HG03460 (cell line): ENCODE results near the gene CHST13.

Experiments used
- ATAC-seq: cut with Tn5 transposase; IDR thresholded peaks from one replicate; pipeline ENCODE4 v1.9.1; 2021; ENCODE audit not compliant: unreplicated experiment

Gene CHST13, protein sequence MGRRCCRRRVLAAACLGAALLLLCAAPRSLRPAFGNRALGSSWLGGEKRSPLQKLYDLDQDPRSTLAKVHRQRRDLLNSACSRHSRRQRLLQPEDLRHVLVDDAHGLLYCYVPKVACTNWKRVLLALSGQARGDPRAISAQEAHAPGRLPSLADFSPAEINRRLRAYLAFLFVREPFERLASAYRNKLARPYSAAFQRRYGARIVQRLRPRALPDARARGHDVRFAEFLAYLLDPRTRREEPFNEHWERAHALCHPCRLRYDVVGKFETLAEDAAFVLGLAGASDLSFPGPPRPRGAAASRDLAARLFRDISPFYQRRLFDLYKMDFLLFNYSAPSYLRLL

DNA sequence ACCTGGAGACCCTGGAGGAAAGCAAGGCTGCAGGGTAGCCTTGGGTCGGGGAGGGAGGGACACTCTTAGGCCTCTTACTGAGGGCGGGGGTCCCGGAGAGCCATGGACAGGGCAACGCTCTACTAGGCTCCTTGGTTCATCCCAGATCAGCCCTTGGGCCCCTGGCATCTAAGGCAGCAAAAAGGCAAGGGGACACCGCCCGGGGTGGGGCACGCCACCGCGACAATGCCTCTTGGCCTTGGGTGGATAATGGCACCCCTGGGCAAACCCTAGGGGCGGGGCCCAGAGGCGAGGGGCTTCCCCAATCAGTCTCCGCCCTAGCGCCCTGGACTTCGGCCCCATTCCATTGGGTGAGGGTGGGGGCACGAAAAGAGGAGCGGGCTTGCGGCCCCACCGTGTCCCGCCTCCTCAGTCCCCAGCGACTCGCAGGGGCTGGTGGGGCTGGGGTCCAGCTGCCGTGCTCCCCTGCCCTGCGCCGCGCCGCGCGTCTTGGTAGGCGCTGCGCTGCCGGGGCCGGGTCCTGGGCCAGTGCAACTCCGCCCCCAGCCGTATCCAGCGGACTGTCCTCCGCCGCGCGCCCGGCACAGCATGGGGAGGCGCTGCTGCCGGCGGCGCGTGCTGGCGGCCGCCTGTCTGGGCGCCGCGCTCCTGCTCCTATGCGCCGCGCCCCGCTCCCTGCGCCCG is at the start of gene CHST13:
CHST13 (plus strand) TSS at position 411 of the 684 bp plus-strand sequence; CDS start at position 589, 178 bp downstream.
- no peak for ATAC-seq

DNA sequence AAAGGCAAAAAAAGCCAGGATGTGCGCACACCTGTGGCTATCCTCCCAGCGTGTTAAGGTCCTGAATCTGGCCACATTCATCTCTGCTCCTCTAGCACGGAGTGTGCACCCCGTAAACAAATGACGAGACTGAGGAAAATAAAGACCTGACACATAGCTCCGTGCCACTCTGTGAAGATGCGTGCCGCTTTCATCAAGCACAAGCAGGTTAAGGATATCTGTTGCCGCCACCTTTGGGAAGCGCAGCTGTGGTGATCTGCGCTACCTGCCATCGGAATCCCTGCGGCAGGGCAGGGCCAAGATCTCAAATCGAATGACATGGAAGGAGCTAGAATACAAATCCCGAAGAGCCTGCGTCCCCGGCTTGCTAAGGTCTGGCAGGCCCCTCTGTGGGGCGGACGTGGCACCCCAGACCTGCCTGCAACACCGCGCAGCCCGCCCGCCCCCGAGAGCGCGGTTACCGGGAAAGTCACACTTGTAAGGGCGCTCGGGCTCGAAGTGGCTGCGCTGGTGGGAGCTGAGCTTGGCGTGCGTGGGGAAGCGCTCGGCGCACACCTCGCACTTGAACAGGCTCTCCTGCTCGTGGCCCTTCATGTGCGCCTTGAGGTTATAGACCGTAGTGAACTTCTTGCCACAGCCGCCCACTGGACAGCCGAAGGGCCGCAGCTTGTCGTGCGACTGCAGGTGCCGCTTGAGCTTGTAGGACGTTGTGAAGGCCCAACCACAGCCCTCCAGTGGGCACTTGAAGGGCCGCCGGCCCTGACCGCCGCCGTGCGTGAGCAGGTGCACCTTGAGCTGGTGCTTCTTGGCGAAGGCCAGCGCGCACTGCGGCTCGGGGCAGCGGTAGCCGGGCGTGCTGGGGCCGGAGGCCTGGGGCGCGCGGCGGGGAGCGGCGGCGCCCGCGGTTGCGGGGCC is 49.2 kb upstream of the CHST13 start:
- peak; percentile 23 for ATAC-seq

DNA sequence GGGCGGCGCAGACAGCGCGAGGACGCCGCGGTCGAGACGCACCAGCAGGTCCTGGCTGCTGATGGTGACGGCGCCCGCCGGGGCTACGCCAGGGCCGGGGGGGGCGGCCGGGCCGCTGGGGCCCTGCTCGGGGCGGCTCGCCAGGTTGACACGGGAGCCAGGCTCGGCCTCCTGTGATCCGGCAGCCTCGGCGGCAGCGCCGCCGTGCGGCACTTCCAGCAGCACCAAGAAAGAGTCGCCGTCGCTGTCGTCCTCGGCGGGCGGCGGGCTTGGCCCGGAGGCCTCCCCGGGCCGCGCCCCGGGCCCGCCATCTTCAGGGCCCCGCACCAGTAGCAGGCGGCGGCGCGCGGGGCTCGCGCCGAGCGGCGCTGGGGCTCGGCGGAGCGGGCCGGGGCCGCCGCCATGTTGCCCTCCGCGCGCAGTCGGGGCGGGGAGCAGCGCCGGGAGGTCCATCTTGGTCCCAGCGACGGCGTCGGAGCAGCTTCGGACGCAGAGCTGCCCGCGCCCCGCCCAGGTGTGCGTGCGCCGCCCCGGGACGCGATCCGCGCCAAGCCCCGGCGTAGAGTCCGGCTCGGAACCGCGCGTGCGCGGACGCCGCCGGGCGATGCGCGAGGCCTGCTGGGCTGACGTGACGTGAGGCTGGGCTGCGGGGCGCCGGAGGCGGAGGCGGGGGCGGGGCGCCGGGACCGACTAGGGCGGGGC is 48.4 kb upstream of the CHST13 start, which contains the start of gene ZXDC:
ZXDC (minus strand) TSS at position 479 of the 702 bp plus-strand sequence; CDS start at position 453, 26 bp downstream.
- peak; percentile 73 for ATAC-seq

GRCh38 chr3:126476166-126477060 is 47.5 kb upstream of the CHST13 start:
- ATAC-seq = peak; percentile 26

DNA sequence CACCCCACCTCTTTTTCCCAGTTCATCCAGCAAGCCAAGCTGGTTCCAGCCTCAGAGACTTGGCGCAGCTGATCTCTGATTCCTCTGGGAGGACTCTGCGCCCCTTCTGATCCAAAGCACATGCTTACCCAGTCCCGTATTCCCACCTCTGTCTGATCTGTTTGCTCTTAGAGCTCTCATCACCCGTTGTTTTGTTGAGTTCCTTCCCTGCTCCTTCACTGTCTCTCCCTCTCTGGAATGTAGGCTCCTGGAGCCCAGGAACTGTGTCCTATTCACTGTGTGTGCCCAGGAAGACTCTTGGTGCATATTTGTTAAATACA is 46.9 kb upstream of the CHST13 start:
- no peak for ATAC-seq

GRCh38 chr3:126478581-126479310 is 45.2 kb upstream of the CHST13 start:
- no peak for ATAC-seq

DNA sequence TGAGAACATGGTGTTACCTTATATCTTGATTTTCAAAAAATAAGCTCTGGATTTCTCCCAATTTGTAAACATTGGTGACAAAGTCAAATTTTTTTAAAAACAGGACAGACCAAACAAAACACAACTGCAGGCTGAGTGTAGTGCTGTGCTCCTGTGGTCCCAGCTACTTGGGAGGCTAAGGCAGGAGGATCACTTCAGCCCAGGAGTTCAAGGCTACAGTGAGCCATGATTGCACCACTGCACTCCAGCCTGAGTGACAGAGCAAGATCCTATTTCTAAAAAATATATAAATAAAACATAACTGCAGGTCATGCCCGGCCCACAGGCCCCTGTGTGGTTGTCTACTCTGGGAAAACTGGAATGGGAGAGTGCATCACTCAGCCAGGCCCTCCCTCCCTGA is 44.3 kb upstream of the CHST13 start:
- no peak for ATAC-seq

DNA sequence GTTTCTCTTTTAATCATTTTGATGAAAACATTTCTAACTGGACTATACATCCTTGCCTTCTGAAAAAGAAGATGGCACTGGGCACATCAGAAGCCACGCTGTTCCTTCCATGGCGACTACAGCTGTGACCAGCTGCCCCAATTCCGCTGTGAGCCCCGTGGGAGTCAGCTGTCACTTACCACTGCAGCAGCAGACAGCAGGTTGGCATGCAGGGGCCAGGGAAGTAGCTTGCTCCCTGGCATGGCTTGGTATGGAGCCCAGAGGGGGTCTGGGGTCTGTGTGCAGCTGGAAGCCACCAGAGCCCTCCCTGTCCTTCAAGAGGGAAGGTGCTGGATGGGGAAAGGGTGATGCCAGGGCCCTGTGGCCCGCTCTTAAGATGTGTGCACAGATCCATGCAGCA is 43.7 kb upstream of the CHST13 start:
- ATAC-seq = no peak

GRCh38 chr3:126480861-126481260 is 43.1 kb upstream of the CHST13 start:
- ATAC-seq = no peak

DNA sequence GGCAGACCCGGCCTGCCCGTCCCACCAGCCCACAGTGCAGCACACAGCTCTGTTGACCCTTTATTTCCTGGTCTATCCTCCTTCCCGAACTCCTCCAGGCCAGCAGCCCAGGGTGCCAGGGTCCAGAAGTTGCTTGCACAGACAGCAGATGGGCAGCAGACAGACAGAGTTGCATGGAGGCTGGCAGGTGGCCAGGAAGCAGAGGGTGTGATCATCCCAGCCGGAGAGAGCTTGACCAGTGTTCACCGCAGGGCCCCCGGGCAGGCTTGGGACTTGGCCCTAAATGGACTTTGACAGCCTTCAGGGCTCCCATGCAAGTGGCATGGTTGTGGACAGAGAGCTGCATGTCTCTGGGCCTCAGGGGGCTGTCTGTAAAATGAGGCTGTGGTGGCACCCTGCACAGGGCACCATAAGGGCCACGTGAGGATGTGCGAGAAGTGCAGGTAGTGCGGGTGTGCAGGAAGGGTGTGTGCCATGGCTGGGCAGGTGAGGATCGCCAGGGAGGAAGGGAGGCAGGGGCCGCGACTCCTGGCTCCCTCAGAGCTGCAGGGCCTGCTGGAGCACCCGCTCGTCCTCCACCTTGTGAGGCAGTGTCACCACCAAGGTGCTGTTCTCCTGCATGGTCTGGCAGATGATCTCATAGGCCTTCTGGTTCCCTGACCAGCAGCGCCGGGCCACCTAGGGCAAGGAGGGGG is 42.0 kb upstream of the CHST13 start:
- ATAC-seq = no peak

- no peak for ATAC-seq
Observed at GRCh38 chr3:126482503-126483255, 41.3 kb upstream of the CHST13 start.

DNA sequence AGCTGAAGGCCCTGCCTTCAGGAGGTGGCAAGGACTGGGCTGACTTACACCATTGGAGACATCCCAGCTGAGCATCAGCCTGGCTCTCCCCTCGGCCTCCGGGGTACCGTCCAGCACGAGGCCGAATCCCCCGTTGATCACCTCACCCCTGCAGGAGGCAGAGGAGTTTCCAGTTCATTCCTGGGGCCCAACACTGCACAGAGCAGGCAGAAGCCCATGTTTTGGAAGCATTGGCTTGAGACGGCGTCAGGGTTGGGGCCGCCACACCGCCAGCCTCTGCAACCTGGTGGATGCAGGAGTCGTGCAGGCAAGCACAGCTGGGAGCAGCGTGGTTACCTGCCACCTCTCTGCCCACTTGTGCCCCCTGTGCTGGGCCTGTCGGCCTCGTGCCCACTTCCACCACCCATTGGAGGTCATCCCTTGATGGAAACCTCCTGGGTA is 40.6 kb upstream of the CHST13 start:
- ATAC-seq = no peak

DNA sequence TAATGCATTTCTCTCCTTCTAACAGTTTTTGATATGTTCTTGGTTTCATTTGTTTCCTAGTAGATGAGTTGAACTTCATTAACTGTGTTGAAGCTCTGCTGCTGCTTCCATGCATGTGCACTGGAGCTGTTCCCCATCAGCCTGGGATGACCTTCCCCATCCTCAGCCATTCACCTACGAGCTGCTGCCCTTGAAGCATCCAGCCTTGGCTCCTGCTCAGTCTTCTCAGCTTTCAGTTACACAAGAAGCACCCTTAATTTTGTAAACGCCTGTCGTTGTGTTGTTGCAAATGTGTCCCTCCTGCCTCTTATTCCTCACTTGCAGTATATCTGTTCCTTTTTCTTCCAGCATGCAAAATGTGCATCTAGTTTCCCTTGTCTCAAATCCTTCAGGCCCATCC is 39.8 kb upstream of the CHST13 start:
- no peak for ATAC-seq

DNA sequence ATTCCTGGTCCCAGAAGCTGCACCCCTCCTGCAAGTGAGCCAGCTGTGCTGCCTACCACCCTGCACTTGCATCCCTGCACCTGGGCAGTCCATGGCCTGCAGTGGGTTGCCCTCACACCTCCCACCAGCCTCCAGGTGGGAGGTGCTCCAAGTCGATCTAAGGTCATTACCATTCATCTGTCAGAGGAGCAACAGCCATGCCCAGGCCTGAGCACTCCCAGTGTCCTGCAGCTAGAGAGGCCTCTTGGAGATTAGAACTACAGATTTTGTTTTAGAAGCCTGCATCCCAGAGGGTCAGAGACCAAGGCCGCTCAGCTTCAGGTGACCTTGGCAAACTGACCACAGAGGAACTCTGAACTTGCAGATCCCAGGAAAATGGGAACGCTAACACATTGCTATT is 39.3 kb upstream of the CHST13 start:
- ATAC-seq = no peak

DNA sequence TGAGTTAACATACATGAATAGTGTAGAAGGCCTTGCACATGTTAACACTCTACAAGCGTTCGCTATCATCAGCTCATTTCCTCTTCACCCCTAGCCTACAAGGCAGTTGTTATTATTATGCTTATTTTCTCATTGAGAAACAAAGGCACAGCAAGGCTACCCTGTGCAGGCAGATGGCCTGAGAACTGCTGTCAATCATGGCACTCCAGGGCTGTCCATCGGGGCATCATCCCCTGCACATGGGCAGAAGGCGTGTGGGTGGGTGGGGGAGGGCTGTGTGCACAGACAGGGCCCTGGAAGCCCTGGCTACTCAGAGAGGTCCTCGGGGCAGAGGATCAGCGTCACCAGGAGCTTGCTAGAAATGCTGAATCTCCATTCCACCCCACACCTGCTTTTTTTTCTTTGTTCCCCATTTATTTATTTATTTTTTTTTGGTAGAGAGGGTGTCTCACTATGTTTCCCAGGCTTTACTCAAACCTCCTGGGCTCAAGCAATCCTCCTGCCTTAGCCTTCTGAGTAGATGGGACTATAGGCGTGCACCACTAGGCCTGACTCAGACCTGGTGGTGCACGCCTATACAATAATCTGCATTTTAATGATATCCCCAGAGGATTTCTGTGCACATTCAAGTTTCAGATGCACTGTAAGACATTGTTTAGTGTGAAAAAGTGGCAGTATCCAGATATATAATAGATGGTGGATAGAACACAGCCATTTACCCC is 38.6 kb upstream of the CHST13 start:
- ATAC-seq = no peak

DNA sequence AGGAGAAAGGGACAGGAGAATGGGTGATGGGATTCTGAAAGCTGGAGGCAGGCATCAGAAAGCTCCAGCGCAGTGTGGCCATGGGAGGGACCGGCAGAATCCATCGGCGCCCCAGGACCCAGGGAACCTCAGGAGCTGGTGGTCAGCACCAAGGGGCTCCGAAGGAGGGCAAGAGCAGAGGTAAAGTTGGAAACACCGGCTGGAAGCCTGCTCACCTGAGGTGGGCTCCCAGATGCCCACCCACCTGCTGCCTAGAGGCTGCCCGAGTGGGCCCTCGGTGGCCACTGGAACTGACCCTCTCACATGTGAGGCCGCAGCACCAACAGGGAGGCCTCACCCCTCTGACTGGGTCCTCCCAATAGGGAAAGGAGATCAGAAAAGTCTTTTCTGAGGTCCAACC is 38.0 kb upstream of the CHST13 start:
- ATAC-seq = no peak

GRCh38 chr3:126486360-126486847 is 37.6 kb upstream of the CHST13 start:
- no peak for ATAC-seq
